ENCODE data around the gene RCCD1.

GRCh38 chr15:90998737-90999136 is 44.1 kb downstream of the RCCD1 start:
- TF ChIP-seq EZH2phosphoT487 (IDR thresholded peaks at IDR 0.05; ENCODE audit: insufficient read depth, low read depth), result no peak
- TF ChIP-seq EZH2 (IDR thresholded peaks at IDR 0.05; ENCODE audit: insufficient read depth, poor library complexity, severe bottlenecking), result no peak
